Stimulated activated naive B cell treated with anti-CD40 and anti-IgM and Interleukin-4, amounts not matched to agents 10 μg/mL and 1 μg/mL and 100 μg/mL, for 72 hours (primary cell): ENCODE measurements around the gene KLK4.
"Not testable (repeated sequence)": the region's sequence is repeated elsewhere in the genome, so short reads cannot be mapped to it uniquely, and the experiment has no call there.

ENCODE experiments used
- ATAC-seq, 2 donors: fragments of 150-1000 bp; cut with Tn5 transposase; replicated peaks; 2 replicates each; pipeline ENCODE4 v1.10.0; 2021; ENCODE audit warnings: moderate library complexity in 1 of 2
- DNase-seq: peaks from one replicate; pipeline ENCODE4 v3.0.0; 2021
- H3K27ac Mint-ChIP-seq: one replicate; pipeline ENCODE4 v1.8.0; 2022; ENCODE audit warnings: mild to moderate bottlenecking, mixed read lengths
- H3K27me3 Mint-ChIP-seq, 2 donors: one replicate each; pipeline ENCODE4 v1.8.0; 2022; ENCODE audit warnings: mixed read lengths in 2 of 2
- H3K36me3 Mint-ChIP-seq, 2 donors: one replicate each; pipeline ENCODE4 v1.8.0; 2022; ENCODE audit warnings: mixed read lengths in 2 of 2, mild to moderate bottlenecking in 1 of 2
- H3K4me1 Mint-ChIP-seq, 2 donors: one replicate each; pipeline ENCODE4 v1.8.0; 2022; ENCODE audit warnings: mixed read lengths in 2 of 2, mild to moderate bottlenecking in 1 of 2
- H3K4me3 Mint-ChIP-seq, 2 donors: one replicate each; pipeline ENCODE4 v1.8.0; 2022; ENCODE audit warnings: mild to moderate bottlenecking in 2 of 2, mixed read lengths in 2 of 2, moderate library complexity in 1 of 2
- H3K9me3 Mint-ChIP-seq, 2 donors: one replicate each; pipeline ENCODE4 v1.8.0; 2022; ENCODE audit warnings: mixed read lengths in 2 of 2, mild to moderate bottlenecking in 1 of 2

The KLK4 gene

GRCh38 chr19:50902640-50903039, 8.6 kb downstream of the KLK4 start:
- ATAC-seq, result no peak
- H3K27me3 Mint-ChIP-seq, result peaks cover 16 to 30% of the 10 kb centered on the region in 2 donors
- no peak for DNase-seq
- peaks cover 0 to 3% of the 10 kb centered on the region in 2 donors for H3K9me3 Mint-ChIP-seq
- H3K4me3 Mint-ChIP-seq, result no peak overlapping the region
- H3K27ac Mint-ChIP-seq, result no peak overlapping the region
- H3K36me3 Mint-ChIP-seq, result no peaks in the 10 kb centered on the region
- H3K4me1 Mint-ChIP-seq, result peaks cover 6 to 15% of the 10 kb centered on the region in 2 donors

GRCh38 chr19:50899569-50899968, 11.6 kb downstream of the KLK4 start:
- peaks cover 4 to 14% of the 10 kb centered on the region in 2 donors for H3K9me3 Mint-ChIP-seq
- no peak for ATAC-seq
- peaks cover 25 to 43% of the 10 kb centered on the region in 2 donors for H3K4me1 Mint-ChIP-seq
- no peak overlapping the region for H3K4me3 Mint-ChIP-seq
- peaks cover 0 to 10% of the 10 kb centered on the region in 2 donors for H3K36me3 Mint-ChIP-seq
- no peak overlapping the region for H3K27ac Mint-ChIP-seq
- peaks cover 19 to 22% of the 10 kb centered on the region in 2 donors for H3K27me3 Mint-ChIP-seq
- no peak for DNase-seq

- ATAC-seq, result no peak
- Mint-ChIP-seq H3K4me1 (peaks cover 27 to 49% of the 10 kb centered on the region in 2 donors), H3K4me3 (no peak overlapping the region), H3K9me3 (peaks cover 4 to 14% of the 10 kb centered on the region in 2 donors), H3K27ac (peak overlapping the region; percentile 95), H3K36me3 (peaks cover 1 to 10% of the 10 kb centered on the region in 2 donors), H3K27me3 (peaks cover 21 to 24% of the 10 kb centered on the region in 2 donors)
- DNase-seq, result no peak
Measured at GRCh38 chr19:50898018-50898417, 13.2 kb downstream of the KLK4 start.

- Mint-ChIP-seq H3K4me1 (peaks cover 27 to 50% of the 10 kb centered on the region in 2 donors), H3K36me3 (peaks cover 1 to 10% of the 10 kb centered on the region in 2 donors), H3K27ac (peak overlapping the region; percentile 95), H3K4me3 (no peak overlapping the region), H3K9me3 (peaks cover 4 to 14% of the 10 kb centered on the region in 2 donors), H3K27me3 (peaks cover 17 to 24% of the 10 kb centered on the region in 2 donors)
- ATAC-seq (no peak), DNase-seq (no peak)
Measured at GRCh38 chr19:50897612-50898011, 13.6 kb downstream of the KLK4 start.

GRCh38 chr19:50897191-50897607, 14.0 kb downstream of the KLK4 start:
- peaks cover 1 to 10% of the 10 kb centered on the region in 2 donors for H3K36me3 Mint-ChIP-seq
- H3K9me3 Mint-ChIP-seq, result peaks cover 4 to 14% of the 10 kb centered on the region in 2 donors
- H3K27ac Mint-ChIP-seq, result peak overlapping the region; percentile 95
- ATAC-seq, result peak; percentile 37 to 45
- peaks cover 29 to 54% of the 10 kb centered on the region in 2 donors for H3K4me1 Mint-ChIP-seq
- peaks cover 17 to 24% of the 10 kb centered on the region in 2 donors for H3K27me3 Mint-ChIP-seq
- H3K4me3 Mint-ChIP-seq, result peak overlapping the region; percentile 9 to 33
- DNase-seq, result no peak

- DNase-seq (peak; percentile 84), ATAC-seq (peak; percentile 98)
- Mint-ChIP-seq H3K4me1 (peaks cover 29 to 59% of the 10 kb centered on the region in 2 donors), H3K27ac (peak overlapping the region; percentile 95), H3K36me3 (peaks cover 1 to 10% of the 10 kb centered on the region in 2 donors), H3K4me3 (peak overlapping the region; percentile 9 to 33), H3K9me3 (peaks cover 4 to 14% of the 10 kb centered on the region in 2 donors), H3K27me3 (peaks cover 17 to 24% of the 10 kb centered on the region in 2 donors)
Measured at GRCh38 chr19:50896591-50897190, 14.5 kb downstream of the KLK4 start.

GRCh38 chr19:50896089-50896590, 15.1 kb downstream of the KLK4 start:
- H3K4me3 Mint-ChIP-seq, result peak overlapping the region; percentile 15 to 24
- DNase-seq, H3K36me3 Mint-ChIP-seq, ATAC-seq: not testable (repeated sequence)
- H3K27me3 Mint-ChIP-seq, result peaks cover 17 to 24% of the 10 kb centered on the region in 2 donors
- H3K27ac Mint-ChIP-seq, result peak overlapping the region; percentile 95
- H3K9me3 Mint-ChIP-seq, result peaks cover 4 to 14% of the 10 kb centered on the region in 2 donors
- peaks cover 34 to 64% of the 10 kb centered on the region in 2 donors for H3K4me1 Mint-ChIP-seq

- Mint-ChIP-seq H3K27me3 (peaks cover 17 to 24% of the 10 kb centered on the region in 2 donors), H3K4me3 (no peak overlapping the region), H3K9me3 (peaks cover 4 to 14% of the 10 kb centered on the region in 2 donors), H3K4me1 (peaks cover 40 to 74% of the 10 kb centered on the region in 2 donors), H3K36me3 (peaks cover 1 to 10% of the 10 kb centered on the region in 2 donors), H3K27ac (peak overlapping the region; percentile 65)
- no peak for ATAC-seq
- DNase-seq, result no peak
Measured at GRCh38 chr19:50894478-50895356, 16.5 kb downstream of the KLK4 start.

GRCh38 chr19:50893047-50893736, 18.0 kb downstream of the KLK4 start:
- DNase-seq (no peak), ATAC-seq (no peak)
- H3K4me1 Mint-ChIP-seq, result peaks cover 37 to 63% of the 10 kb centered on the region in 2 donors
- no peak overlapping the region for H3K4me3 Mint-ChIP-seq
- peaks cover 1 to 10% of the 10 kb centered on the region in 2 donors for H3K36me3 Mint-ChIP-seq
- H3K27ac Mint-ChIP-seq, result no peak overlapping the region
- peaks cover 22 to 27% of the 10 kb centered on the region in 2 donors for H3K27me3 Mint-ChIP-seq
- peaks cover 4 to 14% of the 10 kb centered on the region in 2 donors for H3K9me3 Mint-ChIP-seq

GRCh38 chr19:50891253-50891625, 20.0 kb downstream of the KLK4 start:
- peaks cover 4 to 6% of the 10 kb centered on the region in 2 donors for H3K9me3 Mint-ChIP-seq
- ATAC-seq (peak in 1 of 2 donors; percentile 36), DNase-seq (no peak)
- H3K27ac Mint-ChIP-seq, result no peak overlapping the region
- peaks cover 22 to 44% of the 10 kb centered on the region in 2 donors for H3K4me1 Mint-ChIP-seq
- no peak overlapping the region for H3K4me3 Mint-ChIP-seq
- H3K36me3 Mint-ChIP-seq, result peaks cover 1 to 9% of the 10 kb centered on the region in 2 donors
- peaks cover 32 to 33% of the 10 kb centered on the region in 2 donors for H3K27me3 Mint-ChIP-seq

GRCh38 chr19:50890422-50891252, 20.6 kb downstream of the KLK4 start:
- peak; percentile 82 to 85 for ATAC-seq
- Mint-ChIP-seq H3K9me3 (peaks cover 4 to 6% of the 10 kb centered on the region in 2 donors), H3K4me3 (peak overlapping the region in 1 of 2 donors; percentile 18), H3K36me3 (peaks cover 1 to 6% of the 10 kb centered on the region in 2 donors), H3K27ac (peak overlapping the region; percentile 52), H3K4me1 (peaks cover 19 to 40% of the 10 kb centered on the region in 2 donors), H3K27me3 (peaks cover 36 to 39% of the 10 kb centered on the region in 2 donors)
- no peak for DNase-seq

- Mint-ChIP-seq H3K36me3 (peaks cover under 1 to 1% of the 10 kb centered on the region in 2 donors), H3K4me1 (peaks cover 15 to 31% of the 10 kb centered on the region in 2 donors), H3K4me3 (no peak overlapping the region), H3K27ac (no peak overlapping the region), H3K27me3 (peaks cover 34 to 40% of the 10 kb centered on the region in 2 donors), H3K9me3 (no peaks in the 10 kb centered on the region)
- no peak for ATAC-seq
- no peak for DNase-seq
Measured at GRCh38 chr19:50889638-50890037, 21.6 kb downstream of the KLK4 start.

GRCh38 chr19:50882188-50882587, 29.0 kb downstream of the KLK4 start:
- Mint-ChIP-seq H3K4me3 (no peak overlapping the region), H3K27ac (no peak overlapping the region), H3K36me3 (no peaks in the 10 kb centered on the region), H3K27me3 (peaks cover 41 to 59% of the 10 kb centered on the region in 2 donors), H3K4me1 (peaks cover 0 to 5% of the 10 kb centered on the region in 2 donors), H3K9me3 (no peaks in the 10 kb centered on the region)
- ATAC-seq (no peak), DNase-seq (no peak)
